HG02981 (cell line): ENCODE results near the gene CPSF7.
"Not testable (repeated sequence)": the region's sequence is repeated elsewhere in the genome, so short reads cannot be mapped to it uniquely, and the experiment has no call there.

ENCODE experiments used
- ATAC-seq: cut with Tn5 transposase; IDR thresholded peaks from one replicate; pipeline ENCODE4 v1.9.1; 2021; ENCODE audit warnings: mild to moderate bottlenecking, moderate library complexity; ENCODE audit not compliant: unreplicated experiment

The CPSF7 gene

GRCh38 chr11:61390161-61390560 lies 39.6 kb downstream of the CPSF7 start:
- no peak for ATAC-seq

DNA sequence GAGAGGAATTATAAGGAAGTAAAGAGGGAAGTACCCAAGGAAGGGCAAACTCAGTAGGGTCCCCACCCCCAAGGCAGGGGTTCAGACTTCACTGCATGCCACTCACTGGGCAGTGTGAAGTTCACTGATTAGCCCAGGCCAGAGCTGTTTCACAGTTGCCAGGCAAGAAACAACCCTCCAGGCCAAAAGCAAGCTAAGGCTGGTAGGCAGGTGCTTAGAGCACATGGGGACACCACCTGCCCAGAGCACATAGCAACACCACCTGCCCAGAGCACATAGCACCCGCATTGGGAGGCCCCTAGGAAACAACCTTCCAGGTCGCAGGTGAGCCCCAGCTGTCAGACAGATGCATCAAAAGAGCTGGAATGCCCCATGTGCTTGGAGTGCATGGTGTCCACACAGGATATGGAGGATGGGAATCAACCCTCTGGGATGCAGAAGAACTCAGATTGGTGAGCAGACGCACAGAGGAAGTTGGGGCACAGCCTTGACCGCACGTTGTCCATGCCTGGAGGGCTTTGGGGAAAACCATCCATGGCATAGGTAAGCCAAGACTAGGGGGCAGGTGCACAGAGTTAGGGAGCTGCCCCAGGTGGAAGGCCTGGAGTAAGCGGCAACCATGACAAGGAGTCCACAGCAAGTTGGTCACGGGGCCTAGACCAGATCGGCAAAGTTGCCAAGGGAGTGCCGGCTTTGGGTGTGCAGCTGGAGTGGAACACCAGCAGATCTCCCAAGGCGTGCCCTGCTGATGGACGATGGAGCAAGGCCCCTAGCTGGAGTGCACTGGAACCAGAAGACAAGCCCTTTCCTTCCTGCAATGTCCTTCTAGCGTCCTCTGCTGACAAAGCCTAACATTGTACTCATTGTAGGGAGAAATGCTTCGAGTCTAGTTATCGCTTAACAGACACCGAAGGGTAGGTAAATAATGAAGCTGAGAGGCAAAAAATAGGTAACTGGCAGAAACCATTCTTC lies 45.2 kb downstream of the CPSF7 start:
- ATAC-seq = no peak

- not testable (repeated sequence) for ATAC-seq
These were observed 45.9 kb downstream of the CPSF7 start for GRCh38 chr11:61383859-61384258.

DNA sequence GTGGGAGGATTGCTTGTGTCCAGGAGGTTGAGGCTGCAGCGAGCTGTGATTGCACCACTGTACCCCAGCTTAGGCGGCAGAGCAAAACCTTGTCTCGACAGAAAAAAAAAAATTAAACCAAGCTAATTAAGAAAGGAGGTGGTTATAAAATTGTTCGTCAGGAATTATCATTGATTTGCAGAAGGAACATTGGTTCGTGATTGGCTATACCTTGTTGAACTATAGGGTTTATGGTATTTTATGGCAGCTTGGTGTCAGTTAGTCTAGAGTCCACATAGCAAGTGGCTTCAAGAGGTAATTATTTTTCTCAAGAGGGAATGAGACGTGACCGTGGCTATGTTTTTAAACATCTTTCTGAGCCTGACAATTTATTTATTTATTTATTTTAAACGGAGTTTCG lies 48.9 kb downstream of the CPSF7 start:
- ATAC-seq = no peak

DNA sequence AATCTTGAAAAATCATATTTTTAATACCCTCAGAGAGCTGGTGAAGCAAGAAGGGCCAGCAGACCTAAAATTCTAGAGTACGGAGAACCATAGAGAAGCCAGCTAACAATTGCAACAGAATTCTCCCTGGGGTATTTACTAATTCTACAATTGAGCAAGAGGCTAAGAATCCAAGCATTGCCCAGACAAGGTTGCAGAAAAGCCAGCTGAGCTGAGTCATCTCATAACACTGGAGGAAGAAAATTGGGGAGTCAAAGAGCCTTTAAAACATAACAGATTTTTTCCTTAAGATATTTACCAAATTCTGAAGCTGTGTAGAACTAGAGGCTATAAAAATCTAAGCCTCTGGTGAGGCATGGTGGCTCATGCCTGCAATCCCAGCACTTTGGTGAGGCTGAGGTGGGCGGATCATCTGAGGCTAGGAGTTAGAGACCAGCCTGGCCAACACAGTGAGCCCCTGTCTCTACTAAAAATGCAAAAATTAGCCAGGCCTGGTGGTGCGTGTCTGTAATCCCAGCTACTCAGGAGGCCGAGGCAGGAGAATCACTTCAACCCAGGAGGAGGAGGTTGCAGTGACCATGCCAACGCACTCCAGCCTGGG lies 51.0 kb downstream of the CPSF7 start:
- no peak for ATAC-seq

DNA sequence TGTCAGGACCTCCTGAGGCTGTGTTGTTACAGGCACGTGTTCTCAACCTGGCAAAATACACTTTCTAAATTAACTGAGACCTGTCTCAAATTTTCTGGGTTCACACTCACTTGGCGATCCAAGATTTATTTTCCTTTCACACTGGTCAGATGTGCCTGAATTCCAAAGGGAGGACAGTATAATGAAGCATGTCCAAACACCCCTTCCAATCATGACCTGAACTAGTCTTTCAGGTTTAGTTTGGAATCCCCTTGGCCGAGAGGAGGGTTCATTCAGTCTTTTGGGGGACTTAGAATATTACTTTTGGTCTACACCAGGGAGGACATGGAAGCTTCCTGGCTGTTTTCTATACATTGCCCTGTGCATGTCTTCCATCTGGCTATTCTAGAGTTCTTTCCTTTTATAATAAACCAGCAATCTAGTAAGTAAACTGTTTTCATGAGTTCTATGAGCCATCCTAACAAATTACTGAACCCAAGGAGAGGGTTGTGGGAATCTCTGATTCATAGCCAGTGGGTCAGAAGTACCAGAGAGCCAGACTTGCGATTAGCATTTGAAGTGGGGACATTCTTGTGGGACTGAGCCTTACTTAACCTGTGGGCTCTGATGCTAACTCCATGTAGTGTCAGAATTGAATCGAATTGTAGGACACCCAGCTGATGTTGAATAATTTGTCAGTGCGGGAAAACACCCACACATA lies 52.2 kb downstream of the CPSF7 start:
- ATAC-seq = no peak

- ATAC-seq = no peak
These were observed 54.0 kb downstream of the CPSF7 start for GRCh38 chr11:61375761-61376108.

- ATAC-seq = no peak
These were observed 56.9 kb downstream of the CPSF7 start for GRCh38 chr11:61372659-61373420.

DNA sequence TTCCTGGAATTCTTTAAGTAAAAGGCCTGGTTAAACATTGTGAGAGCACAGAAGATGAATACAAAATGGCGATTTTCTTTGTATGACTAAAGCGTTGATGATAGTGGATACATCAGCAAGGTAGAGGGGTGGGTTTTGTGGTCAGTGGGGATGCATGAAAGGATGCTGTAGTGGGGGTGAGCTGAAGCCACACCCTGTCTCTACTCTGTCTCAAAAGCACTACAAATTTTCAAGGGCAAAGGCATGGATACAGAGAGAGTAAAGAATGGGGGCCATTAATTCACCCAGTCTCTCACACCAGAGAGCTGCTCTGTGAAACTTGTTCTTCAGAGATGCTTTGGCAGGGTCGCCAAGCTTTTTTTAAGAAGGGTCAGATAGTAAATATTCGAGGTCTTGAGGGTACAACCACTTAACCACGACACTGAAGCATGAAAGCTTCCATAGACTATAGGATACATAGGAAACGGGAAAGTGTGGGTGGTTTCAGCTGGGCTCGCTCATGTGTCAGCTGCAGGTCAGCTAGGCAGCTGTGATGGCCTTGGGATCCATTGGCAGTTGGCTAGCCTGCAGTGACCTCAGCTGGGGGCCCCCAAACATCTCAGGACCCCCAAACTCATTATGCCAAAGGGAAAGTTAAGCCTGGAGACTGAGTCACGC lies 59.3 kb downstream of the CPSF7 start:
- ATAC-seq = no peak

DNA sequence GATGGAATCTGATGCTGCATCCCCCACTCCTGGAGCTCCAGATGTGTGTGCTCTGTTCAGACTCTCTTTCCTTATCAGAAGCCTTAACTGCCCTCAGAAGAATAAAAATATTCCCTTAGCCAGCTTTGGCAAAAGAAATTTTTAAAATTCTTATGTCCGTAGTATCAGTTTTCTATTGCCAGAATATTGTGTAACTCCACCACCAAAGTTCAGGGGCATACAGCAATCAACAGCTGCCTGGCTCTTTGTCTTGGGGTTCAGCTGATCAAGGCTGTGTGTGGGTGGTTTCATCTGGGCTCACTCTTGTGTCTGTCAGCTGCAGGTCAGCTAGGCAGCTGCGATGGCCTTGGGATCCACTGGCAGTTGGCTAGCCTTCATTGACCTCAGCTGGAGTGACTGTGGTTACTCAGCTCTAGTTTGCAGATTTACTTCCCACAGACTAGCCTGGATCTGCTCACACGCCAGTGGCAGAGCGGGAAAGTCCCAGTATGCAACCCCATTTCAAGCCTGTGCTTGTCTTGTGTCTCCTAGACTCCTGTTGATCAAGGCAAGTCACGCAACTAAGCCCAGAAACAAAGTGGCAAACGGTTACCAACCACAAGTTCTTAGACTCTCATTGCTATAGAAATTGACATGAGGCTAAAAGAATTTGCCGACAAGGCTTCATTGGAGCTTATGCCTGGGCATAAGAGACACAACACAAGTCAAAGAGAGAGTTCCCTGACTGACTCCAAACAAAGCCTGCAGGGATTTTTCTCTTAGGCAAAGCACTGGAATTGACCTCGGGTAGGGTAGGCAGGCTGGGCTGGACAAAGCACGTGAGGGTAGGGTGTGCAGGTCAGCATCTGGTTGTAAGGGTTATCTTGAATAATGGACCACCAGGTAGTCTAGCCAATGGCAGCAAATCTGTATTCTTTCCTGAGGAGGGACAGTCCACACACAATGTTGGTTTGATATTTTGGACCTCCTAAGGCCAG lies 60.1 kb downstream of the CPSF7 start:
- ATAC-seq = no peak

- ATAC-seq = no peak
These were observed 61.1 kb downstream of the CPSF7 start for GRCh38 chr11:61368646-61369045.

GRCh38 chr11:61367406-61367805 lies 62.4 kb downstream of the CPSF7 start:
- no peak for ATAC-seq

GRCh38 chr11:61364012-61364675 lies 65.6 kb downstream of the CPSF7 start:
- ATAC-seq = no peak

GRCh38 chr11:61362542-61362875 lies 67.3 kb downstream of the CPSF7 start:
- ATAC-seq = no peak

DNA sequence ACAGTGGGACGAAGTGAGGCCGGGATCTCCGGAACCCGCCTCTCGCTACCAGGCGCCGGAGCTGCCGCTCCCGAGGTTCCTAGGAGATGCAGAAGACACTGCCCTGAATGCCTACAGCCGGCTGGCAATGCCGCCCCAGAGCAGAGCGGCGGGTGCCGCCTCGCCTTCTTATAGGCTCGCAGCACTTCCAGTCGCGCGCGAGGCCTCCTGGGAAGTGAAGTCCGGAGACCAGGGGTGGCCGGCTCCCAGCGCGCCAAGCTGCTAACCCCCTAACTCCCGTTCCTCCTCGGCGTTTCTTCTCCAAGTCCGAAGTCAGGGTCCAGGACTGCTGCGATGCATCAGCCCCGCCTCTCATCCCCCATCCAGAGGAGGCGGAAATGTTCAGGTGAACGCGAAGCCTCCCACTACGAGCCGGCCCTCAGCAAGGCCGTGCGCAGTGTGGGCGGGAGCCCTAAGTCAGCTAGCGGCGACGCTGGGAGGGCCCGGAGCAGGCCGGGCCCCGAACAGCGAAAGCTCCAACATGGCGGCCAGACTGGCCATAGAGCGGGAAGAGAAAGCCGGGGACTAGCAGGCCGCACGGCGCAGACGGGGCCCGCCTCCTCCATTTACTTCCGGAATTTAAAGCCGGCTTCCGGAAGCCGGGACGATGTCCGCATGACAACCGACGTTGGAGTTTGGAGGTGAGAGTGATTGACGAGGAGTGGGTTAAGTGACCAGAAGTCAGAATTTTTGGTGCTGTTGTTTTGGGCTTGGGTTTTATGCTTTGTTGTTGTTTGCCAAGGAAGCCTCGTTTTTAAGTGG lies 67.8 kb downstream of the CPSF7 start, which contains the start of the genes CYB561A3 and TMEM138:
CYB561A3 (minus strand) TSS at position 142 of the 801 bp plus-strand sequence. CDS start 5,169 bp downstream, outside the sequence.
TMEM138 (plus strand) TSS at position 634 of the 801 bp plus-strand sequence. CDS start 2,017 bp downstream, outside the sequence.
- peak; percentile 69 for ATAC-seq

DNA sequence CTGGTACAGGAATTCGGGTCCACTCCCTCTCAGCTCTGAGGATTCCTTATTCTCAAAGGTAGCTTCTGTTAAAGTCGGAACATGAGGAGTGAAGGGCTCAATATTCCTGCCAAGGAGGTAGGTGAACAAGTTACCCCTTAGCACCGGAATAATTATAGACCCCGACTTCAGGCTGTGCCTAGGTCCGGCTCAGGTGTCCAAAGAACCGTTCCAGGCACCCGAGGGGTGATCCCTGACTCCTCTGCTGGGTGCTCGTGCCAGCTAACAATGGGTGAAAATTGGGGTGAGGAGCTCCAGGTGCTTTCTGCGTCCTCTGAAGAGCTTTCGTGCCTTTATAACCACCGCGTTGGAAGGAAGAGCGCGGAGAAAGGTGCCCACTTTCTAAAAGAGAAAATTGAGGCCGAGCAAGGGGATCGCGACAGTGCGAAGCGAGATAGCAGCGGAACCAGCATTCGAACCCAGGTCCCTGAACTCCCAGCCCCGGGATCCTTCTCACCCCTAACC lies 68.5 kb downstream of the CPSF7 start:
- no peak for ATAC-seq

GRCh38 chr11:61359516-61359915 lies 70.3 kb downstream of the CPSF7 start:
- ATAC-seq = no peak

DNA sequence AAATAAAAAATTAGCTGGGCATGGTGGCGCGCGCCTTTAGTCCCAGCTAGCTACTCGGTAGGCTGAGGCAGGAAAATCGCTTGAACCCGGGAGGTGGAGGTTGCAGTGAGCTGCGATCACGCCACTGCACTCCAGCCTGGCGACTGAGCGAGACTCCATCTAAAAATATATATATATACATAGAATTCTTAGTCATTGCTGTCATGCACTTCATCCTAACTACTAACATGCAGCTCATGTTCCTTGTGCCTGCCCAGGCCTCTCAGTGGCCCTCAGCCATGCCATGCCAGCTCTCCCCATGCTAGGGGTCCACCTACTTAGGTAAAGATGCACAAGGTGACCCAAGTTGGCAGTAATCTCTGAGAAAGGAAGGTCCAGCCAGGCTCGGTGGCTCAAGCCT lies 71.2 kb downstream of the CPSF7 start:
- ATAC-seq = no peak
